CD4-positive, alpha-beta T cell treated with Interleukin-1 beta for 1 hour (primary cell): ENCODE measurements around the gene PNMA6F.
"Not testable (repeated sequence)": the region's sequence is repeated elsewhere in the genome, so short reads cannot be mapped to it uniquely, and the experiment has no call there.

Experiments used
- DNase-seq, 2 donors: peaks; one replicate each; pipeline ENCODE4 v3.0.0-alpha.2; 2020 to 2022

The PNMA6F gene

DNA sequence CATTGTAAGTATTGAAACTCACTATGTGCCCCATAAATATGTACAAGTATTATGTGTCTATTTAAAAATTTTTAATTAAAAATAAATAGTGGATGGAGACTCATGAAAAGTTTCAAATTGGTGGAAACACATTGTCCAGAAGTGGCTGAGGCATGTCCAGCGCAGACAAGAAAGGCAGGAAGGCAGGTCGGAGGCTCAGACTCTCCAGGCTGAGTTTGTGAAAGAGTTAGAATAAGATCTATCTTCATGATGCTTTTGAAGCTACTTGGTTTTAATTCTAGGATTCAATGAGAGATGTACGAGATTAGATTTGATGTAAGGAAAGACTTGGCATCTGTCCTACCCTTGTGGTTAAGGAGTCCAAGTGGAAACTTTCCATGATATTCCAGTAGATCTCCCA is 19.8 kb downstream of the PNMA6F start:
- DNase-seq = no peak

DNA sequence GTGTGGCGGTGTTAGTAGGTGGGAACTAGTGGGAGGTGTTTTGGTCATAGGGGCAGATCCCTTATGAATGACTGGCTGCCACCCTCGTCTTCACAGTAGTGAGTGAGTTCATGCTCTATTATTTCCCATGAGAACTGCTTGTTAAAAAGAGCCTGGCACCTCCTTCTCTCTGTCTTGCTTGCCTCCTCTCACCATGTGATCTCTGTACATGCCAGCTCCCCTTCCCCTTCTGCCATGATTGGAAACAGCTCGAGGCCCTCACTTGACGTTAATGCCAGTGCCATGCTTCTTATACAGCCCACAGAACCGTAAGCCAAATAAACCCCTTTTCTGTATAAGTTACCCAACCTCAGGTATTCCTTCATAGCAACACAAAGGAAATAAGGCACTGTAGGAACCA is 21.7 kb downstream of the PNMA6F start:
- DNase-seq = no peak

DNA sequence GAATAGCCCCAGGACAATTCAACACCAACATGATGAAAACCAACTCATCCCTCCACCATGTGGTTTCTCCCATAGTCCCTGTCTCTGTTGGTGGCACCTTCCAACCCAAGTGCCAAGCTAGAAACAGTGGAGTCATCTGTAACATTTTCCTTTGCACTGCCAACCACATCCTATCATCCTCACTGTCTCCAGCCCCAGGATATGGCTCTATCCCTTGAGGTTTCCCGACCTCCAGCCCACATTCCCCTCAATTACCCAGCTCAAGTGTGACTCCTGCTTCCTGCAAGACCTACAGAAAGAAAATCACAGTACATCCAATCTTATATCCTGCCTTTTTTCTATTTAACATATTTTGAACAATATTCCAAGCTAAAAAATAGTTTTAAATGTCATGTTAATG is 24.2 kb downstream of the PNMA6F start:
- DNase-seq = no peak

DNA sequence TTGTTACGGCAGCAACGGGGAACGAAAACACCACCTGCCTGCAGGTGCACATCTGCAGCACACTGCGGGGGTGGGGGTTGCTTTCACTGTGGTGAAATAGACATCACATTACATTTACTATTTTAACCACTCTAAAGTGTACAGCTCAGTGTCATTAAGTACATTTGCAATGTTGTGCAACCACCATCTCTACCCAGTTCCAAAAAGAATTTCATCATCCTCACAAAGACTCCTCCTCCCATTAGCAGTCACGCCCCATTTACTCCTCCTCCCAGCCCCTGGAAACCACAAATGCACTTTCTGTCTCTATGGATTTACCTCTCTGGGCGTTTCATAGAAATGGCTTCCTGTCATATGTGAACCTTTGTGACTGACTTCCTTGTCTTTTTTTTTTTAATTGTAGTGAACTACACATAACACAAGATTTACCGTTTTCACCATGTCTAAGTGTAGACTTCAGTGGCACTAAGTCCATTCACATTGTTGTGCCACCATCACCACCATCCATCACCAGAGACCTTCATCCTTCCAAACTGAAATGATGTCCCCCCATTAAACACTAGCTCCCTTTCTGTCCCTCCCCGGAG is 28.0 kb downstream of the PNMA6F start:
- not testable (repeated sequence) for DNase-seq

DNA sequence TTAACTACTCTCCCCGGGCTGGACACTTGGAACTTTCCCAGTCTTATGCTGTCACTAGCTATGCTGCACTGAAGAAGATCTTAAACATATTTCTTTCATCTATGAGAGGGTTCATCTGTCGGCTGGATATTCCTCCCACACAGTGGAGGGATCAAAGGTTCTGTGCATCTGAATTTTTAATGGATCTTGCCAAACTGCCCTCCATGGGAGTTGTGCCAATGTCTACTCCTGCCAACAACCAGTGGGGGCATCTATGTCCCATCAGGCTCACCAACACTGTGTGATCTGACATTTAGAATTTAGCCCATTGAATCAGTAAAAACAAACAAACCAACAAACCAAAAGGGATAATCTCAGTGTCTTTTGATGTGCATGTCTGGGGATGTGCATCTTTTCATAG is 32.8 kb downstream of the PNMA6F start:
- DNase-seq = not testable (repeated sequence)

DNA sequence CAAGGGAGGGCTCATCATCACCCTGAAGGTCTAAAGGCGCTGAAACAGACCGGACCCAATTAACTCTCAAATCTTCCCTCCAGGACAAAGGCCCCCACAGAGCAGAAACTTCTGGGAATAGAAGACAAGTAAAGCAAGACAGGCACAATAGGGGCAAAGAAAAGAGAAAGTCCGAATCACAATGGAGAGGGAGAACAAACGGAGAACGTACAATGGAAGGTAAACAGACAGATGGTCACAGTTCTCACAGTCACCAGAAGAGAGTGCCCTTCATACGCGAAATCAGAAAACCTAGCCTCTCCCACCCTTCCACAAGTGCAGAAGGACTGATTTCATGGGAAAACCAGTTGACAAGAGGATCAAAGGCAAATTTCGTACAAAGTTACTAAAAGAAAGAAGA is 35.9 kb downstream of the PNMA6F start:
- not testable (repeated sequence) for DNase-seq

DNA sequence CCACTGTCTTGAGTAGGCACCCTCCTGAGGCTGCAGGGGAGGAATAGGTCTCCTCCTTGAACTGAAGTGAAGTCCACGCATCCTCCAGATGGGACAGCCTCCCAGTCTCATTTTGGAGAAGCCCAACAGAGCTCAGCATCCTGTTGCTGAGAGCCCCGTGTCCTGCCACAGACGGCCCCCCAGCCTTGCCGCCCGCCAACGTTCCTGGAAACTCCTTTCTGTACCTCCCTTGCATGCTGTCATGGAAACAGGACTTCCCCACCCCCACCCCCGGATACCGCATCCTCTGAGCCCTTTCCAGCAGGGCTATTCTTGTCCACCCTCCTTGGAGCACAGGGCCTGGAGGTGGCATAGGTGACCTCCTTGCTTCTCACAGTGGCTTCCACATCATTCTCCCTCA is 37.6 kb downstream of the PNMA6F start:
- DNase-seq = not testable (repeated sequence)

DNA sequence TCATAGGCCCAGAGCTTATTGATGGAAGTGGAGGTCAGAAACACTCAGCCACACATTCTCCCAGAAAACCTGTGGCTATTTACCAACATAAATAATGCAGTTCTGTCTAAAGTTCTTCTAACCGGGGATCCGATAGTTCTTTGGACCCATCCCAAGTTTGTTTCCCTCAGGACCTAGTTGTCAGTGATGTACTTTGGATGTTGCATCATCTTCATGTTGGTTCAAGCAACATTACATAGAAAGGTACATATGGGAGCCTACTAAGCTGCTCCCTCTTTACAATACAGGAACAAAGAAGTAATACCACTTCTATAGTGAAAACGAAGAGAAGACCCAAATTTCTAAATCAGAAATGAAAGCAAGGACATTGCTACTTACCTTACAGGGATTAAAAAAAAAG is 39.8 kb downstream of the PNMA6F start:
- not testable (repeated sequence) for DNase-seq

DNA sequence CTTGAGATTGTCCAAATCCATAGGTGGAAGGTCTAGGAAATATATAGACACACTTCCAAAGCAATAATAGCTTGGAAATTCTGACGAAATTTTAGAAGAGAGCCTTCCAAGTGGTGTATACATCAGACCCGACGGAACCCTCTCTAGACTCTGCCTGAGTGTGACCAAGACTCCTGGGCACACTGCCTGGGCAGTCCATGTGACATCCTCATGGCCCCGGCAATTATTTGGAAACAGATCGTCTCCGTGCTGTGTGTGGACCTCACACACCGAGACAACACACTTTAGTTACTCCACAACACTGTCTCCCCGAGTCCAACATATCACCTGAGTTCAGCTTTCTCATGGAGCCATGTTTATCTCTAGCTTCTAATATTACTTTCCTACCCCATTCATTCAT is 42.3 kb downstream of the PNMA6F start:
- not testable (repeated sequence) for DNase-seq

DNA sequence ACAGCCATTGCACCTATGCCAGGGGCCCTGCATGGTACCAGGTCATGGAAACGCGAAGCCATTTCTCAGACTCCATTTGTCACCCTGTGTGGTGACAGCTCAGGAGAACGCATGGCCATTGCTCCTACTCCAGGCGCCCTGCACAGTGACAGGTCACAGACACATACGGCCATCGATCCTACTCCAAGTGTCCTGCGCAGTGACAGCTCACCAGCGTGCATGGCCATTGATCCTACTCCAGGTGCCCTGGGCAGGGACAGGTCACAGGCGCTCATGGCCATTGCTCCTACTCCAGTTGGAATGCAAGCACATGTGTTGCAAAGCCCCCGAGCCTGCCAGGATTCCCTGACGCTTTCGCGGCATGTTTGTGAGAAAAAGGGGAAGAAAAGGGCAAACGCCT is 45.5 kb downstream of the PNMA6F start:
- DNase-seq = not testable (repeated sequence)

DNA sequence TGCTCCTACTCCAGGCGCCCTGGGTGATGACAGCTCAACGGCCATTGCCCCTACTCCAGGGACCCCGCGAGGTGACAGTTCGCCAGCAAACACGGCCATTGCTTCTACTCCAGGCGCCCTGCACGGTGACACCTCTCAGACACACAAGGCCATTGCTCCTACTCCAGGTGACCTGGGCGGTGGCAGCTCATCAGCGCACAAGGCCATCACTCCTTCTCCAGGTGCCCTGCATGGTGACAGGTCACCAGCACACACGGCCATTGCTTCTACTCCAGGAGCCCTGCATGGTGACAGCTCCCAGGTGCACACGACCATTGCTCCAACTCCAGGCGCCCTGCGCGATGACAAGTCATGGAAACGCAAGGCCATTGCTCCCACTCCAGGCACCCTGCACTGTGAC is 46.1 kb downstream of the PNMA6F start:
- DNase-seq = not testable (repeated sequence)

DNA sequence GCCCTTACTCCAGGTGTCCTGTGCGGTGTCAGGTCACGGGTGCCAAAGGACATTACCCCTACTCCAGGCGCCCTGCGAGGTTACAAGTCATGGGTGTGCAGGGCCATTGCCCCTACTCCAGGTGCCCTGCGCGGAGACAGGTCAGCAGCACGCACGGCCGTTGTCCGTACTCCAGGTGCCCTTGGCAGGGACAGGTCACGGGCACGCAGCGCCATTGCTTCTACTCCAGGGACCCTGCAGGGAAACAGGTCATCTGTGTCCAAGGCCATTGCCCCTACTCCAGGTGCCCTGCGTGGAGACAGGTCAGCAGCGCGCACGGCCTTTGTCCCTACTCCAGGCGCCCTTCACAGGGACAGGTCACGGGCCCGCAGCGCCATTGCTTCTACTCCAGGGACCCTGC is 49.0 kb downstream of the PNMA6F start:
- DNase-seq = not testable (repeated sequence)

DNA sequence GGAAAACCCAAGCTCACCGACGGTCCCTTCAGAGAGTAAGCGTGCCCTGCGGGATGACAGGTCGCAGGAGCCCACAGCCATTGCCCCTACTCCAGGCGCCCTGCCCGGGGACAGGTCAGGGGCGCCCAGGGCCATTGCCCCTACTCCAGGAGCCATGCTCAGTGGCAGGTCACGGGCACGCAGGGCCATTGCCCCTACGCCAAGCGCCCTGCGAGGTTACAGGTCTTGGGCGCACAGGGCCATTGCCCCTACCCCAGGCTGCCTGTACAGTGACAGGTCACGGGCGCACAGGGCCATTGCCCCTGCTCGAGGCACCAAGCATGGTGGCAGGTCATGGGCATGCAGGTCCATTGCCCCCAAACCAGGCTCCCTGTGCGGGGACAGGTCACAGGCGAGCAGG is 49.5 kb downstream of the PNMA6F start:
- DNase-seq = not testable (repeated sequence)
